ENCODE data around the gene XPNPEP1. TPM values are rescaled to one million over a fixed set of nuclear protein-coding genes. Genes with fewer than 3 reads are reported as not detected.

The XPNPEP1 gene
- total RNA-seq: 79.8 to 95.7 TPM (median 80.6 TPM) in 3 replicates
- long read RNA-seq, transcript XPNPEP1-218 (21 exons, 2,539 nt): major isoform, 102 of 154 reads
- long read RNA-seq, partial matches to known transcripts: 9 of 154 reads
- long read RNA-seq, other reads (novel, unspliced or antisense): 40 of 154 reads

GRCh38 chr10:109922976-109923921 is at the start of gene XPNPEP1:
Gene XPNPEP1, minus strand, starts transcription at chr10:109923511. Its CDS starts 78 bp downstream, at chr10:109923433.
- H3K9me3 Mint-ChIP-seq (ENCODE audit: low read depth): no peaks in the 10 kb centered on the region
- no peaks in the 10 kb centered on the region for H3K27me3 Mint-ChIP-seq (ENCODE audit: low read depth)
- H3K27ac Mint-ChIP-seq (ENCODE audit: unreplicated experiment): peak within 1 kb of the TSS; percentile 87

GRCh38 chr10:109972372-109973001 is 49.2 kb upstream of the XPNPEP1 start:
- H3K4me1 Mint-ChIP-seq (ENCODE audit: low read depth): peaks cover 43% of the 10 kb centered on the region
- H3K4me3 Mint-ChIP-seq (ENCODE audit: unreplicated experiment): no peak overlapping the region
- H3K27ac Mint-ChIP-seq (ENCODE audit: unreplicated experiment): no peak overlapping the region
- H3K9me3 Mint-ChIP-seq (ENCODE audit: low read depth): no peaks in the 10 kb centered on the region
- TF ChIP-seq CTCF (IDR thresholded peaks at IDR 0.05): no peak
- DNase-seq (ENCODE audit: low spot score): no peak
- H3K27me3 Mint-ChIP-seq (ENCODE audit: low read depth): no peaks in the 10 kb centered on the region
- no peaks in the 10 kb centered on the region for H3K36me3 Mint-ChIP-seq (ENCODE audit: low read depth)

More at GRCh38 chr10:109922976-109923921, at the start of gene XPNPEP1:
- Mint-ChIP-seq H3K36me3 (ENCODE audit: low read depth) (no peaks in the 10 kb centered on the region), H3K4me1 (ENCODE audit: low read depth) (peaks cover 40% of the 10 kb centered on the region), H3K4me3 (ENCODE audit: unreplicated experiment) (peak within 1 kb of the TSS; percentile 81)
- TF ChIP-seq CTCF (IDR thresholded peaks at IDR 0.05): no peak
- peak; percentile 94 for DNase-seq (ENCODE audit: low spot score)

- Mint-ChIP-seq H3K9me3 (ENCODE audit: low read depth) (no peaks in the 10 kb centered on the region), H3K4me3 (ENCODE audit: unreplicated experiment) (no peak overlapping the region), H3K27ac (ENCODE audit: unreplicated experiment) (no peak overlapping the region), H3K4me1 (ENCODE audit: low read depth) (peaks cover 43% of the 10 kb centered on the region), H3K27me3 (ENCODE audit: low read depth) (no peaks in the 10 kb centered on the region), H3K36me3 (ENCODE audit: low read depth) (no peaks in the 10 kb centered on the region)
- TF ChIP-seq CTCF (IDR thresholded peaks at IDR 0.05): no peak
- no peak for DNase-seq (ENCODE audit: low spot score)
Observed at GRCh38 chr10:109971634-109972033, 48.3 kb upstream of the XPNPEP1 start.

- Mint-ChIP-seq H3K27me3 (ENCODE audit: low read depth) (no peaks in the 10 kb centered on the region), H3K36me3 (ENCODE audit: low read depth) (no peaks in the 10 kb centered on the region), H3K4me1 (ENCODE audit: low read depth) (peaks cover 43% of the 10 kb centered on the region), H3K4me3 (ENCODE audit: unreplicated experiment) (no peak overlapping the region), H3K9me3 (ENCODE audit: low read depth) (no peaks in the 10 kb centered on the region), H3K27ac (ENCODE audit: unreplicated experiment) (no peak overlapping the region)
- no peak for DNase-seq (ENCODE audit: low spot score)
- no peak for TF ChIP-seq CTCF (IDR thresholded peaks at IDR 0.05)
Observed at GRCh38 chr10:109969760-109970346, 46.5 kb upstream of the XPNPEP1 start.
